ENCODE measurements around the gene UBTF. TPM values are rescaled to one million over a fixed set of nuclear protein-coding genes. Genes with fewer than 3 reads are reported as not detected.

Gene UBTF
- total and polyA plus RNA-seq, 2 donors (not counting 1 experiment from before 2014, with no cell fraction given), result 43.1 to 179 TPM

GRCh38 chr17:44211281-44212265, 7.9 kb downstream of the UBTF start:
- CTCF ChIA-PET, result interaction anchor here (0.9 to 6.2 kb wide), 16 partner anchors 9 to 151 kb away, joined by 3 to 98 read pairs (median 20); partner anchors contain the start of genes ATXN7L3, FAM171A2, GRN and SLC25A39
- Histone ChIP-seq H3K4me3 (ENCODE audit: control extremely low read depth in 1 of 5, extremely low read depth in 1 of 5, insufficient read depth in 1 of 5, low read depth in 2 of 5, low read length in 4 of 5) (no peak overlapping the region), H3K4me2 (replicated peaks; ENCODE audit: low read depth, low read length, poor library complexity, severe bottlenecking) (peak overlapping the region; percentile 68)

More at GRCh38 chr17:44211281-44212265, 7.9 kb downstream of the UBTF start:
- H3K9me3 Mint-ChIP-seq (ENCODE audit: insufficient read depth), result no peaks in the 10 kb centered on the region
- ATAC-seq (ENCODE audit: low read depth) (no peak), DNase-seq (no peak)
- Histone ChIP-seq H3K27ac (ENCODE audit: low read length in 2 of 2) (peak overlapping the region in 1 of 2 donors; percentile 6), H3K79me2 (ENCODE audit: control insufficient read depth, insufficient read depth, low read length) (peaks cover 74% of the 10 kb centered on the region), H3K36me3 (replicated peaks in 1 of 2; ENCODE audit: control extremely low read depth in 1 of 2, control insufficient read depth in 1 of 2, extremely low read depth in 1 of 2, insufficient read depth in 2 of 2, low read length in 1 of 2) (peaks cover 2 to 79% of the 10 kb centered on the region in 2 experiments), H3K9me3 (ENCODE audit: control extremely low read depth in 1 of 3, control insufficient read depth in 2 of 3, insufficient read depth in 1 of 3, low read length in 2 of 3) (no peaks in the 10 kb centered on the region), H2AFZ (ENCODE audit: insufficient read depth, low read depth, low read length, poor library complexity, severe bottlenecking) (no peak overlapping the region), H3K27me3 (replicated peaks in 1 of 4; ENCODE audit: control extremely low read depth in 1 of 4, control insufficient read depth in 3 of 4, insufficient read depth in 4 of 4, low read length in 3 of 4) (no peaks in the 10 kb centered on the region), H4K20me1 (ENCODE audit: control insufficient read depth, insufficient read depth, low read length, poor library complexity, severe bottlenecking) (peaks cover 38% of the 10 kb centered on the region), H3K4me1 (ENCODE audit: control insufficient read depth in 2 of 2, insufficient read depth in 2 of 2, low read length in 2 of 2) (peaks cover 39 to 59% of the 10 kb centered on the region in 2 donors), H3K9ac (ENCODE audit: low read length) (no peak overlapping the region)
- H3K4me1 Mint-ChIP-seq, result peaks cover 54% of the 10 kb centered on the region
- POLR2A ChIA-PET, result interaction anchor here (0.6 to 3.4 kb wide), 6 partner anchors 9 to 142 kb away, joined by 3 to 35 read pairs (median 6); partner anchors contain the start of genes GRN and UBTF
- WGBS (ENCODE audit: insufficient coverage), result 94% methylated on average over 26 of the region's 30 CpGs
- no peak for TF ChIP-seq EZH2 (IDR thresholded peaks at IDR 0.05; ENCODE audit: borderline replicate concordance, insufficient read depth, low read depth, low read length, poor library complexity, severe bottlenecking)
- TF ChIP-seq CTCF (IDR thresholded peaks at IDR 0.05), result no peak
- peak overlapping the region; percentile 15 for H3K27ac Mint-ChIP-seq
- H3K4me3 Mint-ChIP-seq, result no peak overlapping the region
- no peaks in the 10 kb centered on the region for H3K27me3 Mint-ChIP-seq
- intact Hi-C loops (cut with micrococcal nuclease), result loop anchor here (2.0 kb wide), 1 partner anchor 133 kb away; the partner anchor contains the start of gene GRN

All from B cell (primary cell).